GM23338 (cell line): ENCODE measurements around the gene ISCU. TPM values are rescaled to one million over a fixed set of nuclear protein-coding genes. Genes with fewer than 3 reads are reported as not detected.
"Not testable (repeated sequence)": the region's sequence is repeated elsewhere in the genome, so short reads cannot be mapped to it uniquely, and the experiment has no call there.

Experiments
- ATAC-seq: fragments of 200-7000 bp; cut with Tn5 transposase; 3 replicates; pipeline ENCODE4 v1.9.1; 2020
- DNase-seq: peaks from one replicate; pipeline ENCODE4 v3.0.0-alpha.2; 2015; ENCODE audit warnings: low spot score
- H2AFZ ChIP-seq: fragments of 200-600 bp; sonication (generic); 2 replicates; pipeline ENCODE4 v1.8.0; 2016; ENCODE audit warnings: antibody characterized with exemption, mild to moderate bottlenecking, moderate library complexity
- H3F3A ChIP-seq: fragments of 200-600 bp; sonication (generic); replicated peaks from 2 replicates; pipeline ENCODE4 v1.8.0; 2017; ENCODE audit warnings: antibody characterized with exemption, mixed run types, low read depth
- H3K27ac ChIP-seq: fragments of 200-600 bp; sonication (generic); 2 replicates; pipeline ENCODE4 v1.6.1; 2016; ENCODE audit warnings: low read depth
- H3K27me3 ChIP-seq: fragments of 200-600 bp; sonication (generic); 2 replicates; pipeline ENCODE4 v1.8.0; 2016; ENCODE audit warnings: mild to moderate bottlenecking, mixed run types, moderate library complexity; ENCODE audit not compliant: insufficient read depth
- H3K36me3 ChIP-seq: fragments of 200-600 bp; sonication (generic); 2 replicates; pipeline ENCODE4 v1.8.0; 2016; ENCODE audit warnings: mild to moderate bottlenecking; ENCODE audit not compliant: insufficient read depth
- H3K4me1 ChIP-seq: fragments of 200-600 bp; sonication (generic); 2 replicates; pipeline ENCODE4 v1.8.0; 2016; ENCODE audit warnings: mild to moderate bottlenecking, moderate library complexity; ENCODE audit not compliant: insufficient read depth
- H3K4me2 ChIP-seq: fragments of 200-600 bp; sonication (generic); 2 replicates; pipeline ENCODE4 v1.7.1; 2017; ENCODE audit warnings: mixed run types
- H3K4me3 ChIP-seq: fragments of 200-600 bp; sonication (generic); 2 replicates; pipeline ENCODE4 v1.6.1; 2016; ENCODE audit warnings: mixed run types
- H3K79me2 ChIP-seq: fragments of 200-600 bp; sonication (generic); replicated peaks from 2 replicates; pipeline ENCODE4 v1.8.0; 2017; ENCODE audit warnings: mild to moderate bottlenecking; ENCODE audit not compliant: insufficient read depth
- H3K9me2 ChIP-seq: fragments of 200-600 bp; sonication (generic); 2 replicates; pipeline ENCODE4 v1.8.0; 2017; ENCODE audit not compliant: insufficient read depth
- H4K20me1 ChIP-seq: fragments of 200-600 bp; sonication (generic); replicated peaks from 2 replicates; pipeline ENCODE4 v1.8.0; 2017; ENCODE audit warnings: mild to moderate bottlenecking; ENCODE audit not compliant: insufficient read depth
- H3K27ac Mint-ChIP-seq: 2 replicates; pipeline ENCODE4 v1.8.0; 2020; ENCODE audit warnings: inconsistent platforms, mild to moderate bottlenecking, moderate library complexity, mixed read lengths
- H3K27me3 Mint-ChIP-seq: 3 replicates; pipeline ENCODE4 v1.8.0; 2022; ENCODE audit warnings: low read depth, mild to moderate bottlenecking, moderate library complexity, mixed read lengths, inconsistent platforms; ENCODE audit not compliant: insufficient read depth, poor library complexity
- H3K36me3 Mint-ChIP-seq: 3 replicates; pipeline ENCODE4 v1.8.0; 2021; ENCODE audit warnings: low read depth, mild to moderate bottlenecking, inconsistent platforms, moderate library complexity, mixed read lengths
- H3K4me1 Mint-ChIP-seq: 3 replicates; pipeline ENCODE4 v1.8.0; 2020; ENCODE audit warnings: mild to moderate bottlenecking, inconsistent platforms, mixed read lengths
- H3K4me3 Mint-ChIP-seq: 3 replicates; pipeline ENCODE4 v1.8.0; 2021; ENCODE audit warnings: moderate library complexity, mild to moderate bottlenecking, inconsistent platforms, mixed read lengths
- H3K9me3 Mint-ChIP-seq: 3 replicates; pipeline ENCODE4 v1.8.0; 2020; ENCODE audit warnings: moderate library complexity, mild to moderate bottlenecking, inconsistent platforms, mixed read lengths
- CREB1 ChIP-seq: fragments of 250-450 bp; sonication (Bioruptor Pico); IDR thresholded peaks from 2 replicates; pipeline ENCODE4 v1.5.0; 2020; ENCODE audit warnings: low read depth, mild to moderate bottlenecking, moderate library complexity
- JUNB ChIP-seq: IDR thresholded peaks from one replicate; pipeline ENCODE4 v1.6.1; 2016; ENCODE audit warnings: antibody characterized with exemption; ENCODE audit not compliant: unreplicated experiment
- REST ChIP-seq: IDR thresholded peaks from one replicate; pipeline ENCODE4 v1.6.1; 2018; ENCODE audit warnings: antibody characterized with exemption; ENCODE audit not compliant: unreplicated experiment
- STAT1 ChIP-seq: IDR thresholded peaks from one replicate; pipeline ENCODE4 v1.6.1; 2016; ENCODE audit warnings: antibody characterized with exemption; ENCODE audit not compliant: unreplicated experiment
- ZNF114 ChIP-seq: fragments of 250-450 bp; sonication (Bioruptor Pico); IDR thresholded peaks from 2 replicates; pipeline ENCODE4 v1.5.0; 2020; ENCODE audit warnings: mild to moderate bottlenecking, moderate library complexity
- ZNF331 ChIP-seq: fragments of 250-450 bp; sonication (Bioruptor Pico); IDR thresholded peaks from 2 replicates; pipeline ENCODE4 v1.5.0; 2020; ENCODE audit warnings: low read depth, mild to moderate bottlenecking, moderate library complexity
- ZNF462 ChIP-seq: fragments of 250-450 bp; sonication (Bioruptor Pico); IDR thresholded peaks from 2 replicates; pipeline ENCODE4 v1.5.0; 2020; ENCODE audit warnings: mild to moderate bottlenecking, moderate library complexity
- polyA plus RNA-seq: library from polyadenylated mRNA; unstranded; fragments of >200 nt; fragmentation: Nextera tagmentation; extraction: Ambion mirVana; gene quantifications from 2 replicates; pipeline ENCODE4 v1.2.1, GENCODE V29; 2016
- total RNA-seq: library from RNA; depleted of rRNA; stranded (reverse); fragments of >200 nt; shearing (Covaris generic); gene quantifications from 2 replicates; pipeline ENCODE4 v1.2.3, GENCODE V29; 2014

ISCU gene
- total and polyA plus RNA-seq, 2 experiments from 2014 or later, result 123 to 129 TPM

GRCh38 chr12:108553799-108554198 lies 8.6 kb upstream of the ISCU start (continued):
- TF ChIP-seq ZNF462 (CRISPR knock-in tag), result no peak
- TF ChIP-seq ZNF114 (CRISPR knock-in tag), result no peak
- TF ChIP-seq CREB1 (CRISPR knock-in tag), result no peak

DNA sequence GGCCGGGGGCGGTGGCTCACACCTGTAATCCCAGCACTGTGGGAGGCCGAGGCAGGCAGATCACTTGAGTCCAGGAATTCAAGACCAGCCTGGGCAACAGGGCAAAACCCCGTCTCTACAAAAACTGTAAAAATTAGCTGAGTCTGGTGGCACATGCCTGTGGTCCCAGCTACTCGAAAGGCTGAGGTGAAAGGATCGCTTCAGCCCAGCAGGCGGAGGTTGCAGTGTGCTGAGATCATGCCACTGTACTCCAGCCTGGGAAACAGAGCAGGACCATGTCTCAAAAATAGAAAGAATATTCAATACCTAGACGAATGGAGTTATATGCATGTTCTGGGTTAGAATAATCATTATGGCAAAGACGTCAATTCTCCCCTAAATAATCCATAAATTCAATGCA lies 7.0 kb upstream of the ISCU start:
- not testable (repeated sequence) for H2AFZ ChIP-seq, ATAC-seq, H3K36me3 ChIP-seq, H3K4me1 ChIP-seq, H3K9me2 ChIP-seq, H3K27me3 ChIP-seq, H3F3A ChIP-seq, H3K9me3 Mint-ChIP-seq, H3K4me3 Mint-ChIP-seq, H3K27ac ChIP-seq, H3K4me3 ChIP-seq, H3K4me2 ChIP-seq, H3K27me3 Mint-ChIP-seq, DNase-seq, H3K27ac Mint-ChIP-seq
- H3K36me3 Mint-ChIP-seq, result peaks cover 12% of the 10 kb centered on the region; the same call in 1 of the 3 replicates
- H4K20me1 ChIP-seq, result peaks cover 68% of the 10 kb centered on the region
- H3K4me1 Mint-ChIP-seq, result peaks cover 45% of the 10 kb centered on the region
- peaks cover 100% of the 10 kb centered on the region for H3K79me2 ChIP-seq

DNA sequence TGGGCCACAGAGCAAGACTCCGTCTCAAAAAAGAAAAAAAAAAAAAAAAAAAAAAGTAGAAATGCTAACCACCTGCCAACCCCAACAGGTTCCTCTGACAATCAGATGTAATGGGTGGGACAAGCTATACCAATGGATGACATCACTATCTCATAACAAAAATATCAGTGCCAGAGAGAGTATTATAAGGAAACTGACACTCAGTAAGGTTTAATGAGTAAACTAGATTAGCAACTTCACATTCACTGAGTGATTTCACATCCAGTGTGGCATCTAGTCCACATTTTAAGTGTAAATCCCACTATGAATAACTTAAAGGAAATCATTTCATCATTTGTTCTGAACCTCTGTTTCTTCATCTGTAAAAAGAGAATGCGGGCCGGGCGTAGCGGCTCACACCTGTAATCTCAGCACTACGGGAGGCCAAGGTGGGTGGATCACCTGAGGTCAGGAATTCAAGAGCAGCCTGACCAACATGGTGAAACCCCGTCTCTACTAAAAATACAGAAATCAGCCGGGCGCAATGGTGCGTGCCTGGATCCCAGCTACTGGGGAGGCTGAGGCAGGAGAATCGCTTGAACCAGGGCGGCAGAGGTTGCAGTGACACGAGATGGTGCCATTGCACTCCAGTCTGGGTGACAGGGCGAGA lies 3.3 kb upstream of the ISCU start:
- Mint-ChIP-seq H3K4me1 (peaks cover 28% of the 10 kb centered on the region), H3K9me3 (no peaks in the 10 kb centered on the region; the same call in 2 of the 3 replicates), H3K27me3 (no peaks in the 10 kb centered on the region), H3K27ac (no peak overlapping the region), H3K36me3 (peaks cover 21% of the 10 kb centered on the region; the same call in 2 of the 3 replicates), H3K4me3 (peak overlapping the region; percentile 100)
- H3F3A ChIP-seq, result no peaks in the 10 kb centered on the region
- H3K79me2 ChIP-seq, result peaks cover 83% of the 10 kb centered on the region
- peaks cover 1% of the 10 kb centered on the region for H3K36me3 ChIP-seq
- ATAC-seq, result no peak
- no peak for DNase-seq
- no peak overlapping the region for H3K27ac ChIP-seq
- H2AFZ ChIP-seq, result no peak overlapping the region
- no peaks in the 10 kb centered on the region for H3K27me3 ChIP-seq
- H3K4me3 ChIP-seq, result no peak overlapping the region; the same call in 1 of the 2 replicates
- H3K4me1 ChIP-seq, result no peaks in the 10 kb centered on the region; the same call in 1 of the 2 replicates
- no peaks in the 10 kb centered on the region for H3K9me2 ChIP-seq
- H3K4me2 ChIP-seq, result peak overlapping the region; percentile 76; the same call in 1 of the 2 replicates
- H4K20me1 ChIP-seq, result peaks cover 46% of the 10 kb centered on the region
- TF ChIP-seq CREB1 (CRISPR knock-in tag) (no peak), STAT1 (no peak), REST (no peak), JUNB (no peak), ZNF331 (CRISPR knock-in tag) (no peak)
